ENCODE results near the gene ZBTB11.
A peak's percentile ranks its signal among the peaks of the same experiment; 100 is the strongest.
"Not testable (repeated sequence)": the region's sequence is repeated elsewhere in the genome, so short reads cannot be mapped to it uniquely, and the experiment has no call there.

The ZBTB11 gene

GRCh38 chr3:101625879-101626278 is 51.1 kb downstream of the ZBTB11 start:
- DNase-seq (ENCODE audit: extremely low spot score, insufficient read length, low read depth): no peak

GRCh38 chr3:101624857-101625256 is 52.1 kb downstream of the ZBTB11 start:
- DNase-seq (ENCODE audit: extremely low spot score, insufficient read length, low read depth) (no peak), FAIRE-seq (no peak)

More at GRCh38 chr3:101625879-101626278, 51.1 kb downstream of the ZBTB11 start:
- no peak for FAIRE-seq

- no peak for FAIRE-seq
- no peak for DNase-seq (ENCODE audit: extremely low spot score, insufficient read length, low read depth)
Measured at GRCh38 chr3:101623656-101624055, 53.3 kb downstream of the ZBTB11 start.

- FAIRE-seq (no peak), DNase-seq (ENCODE audit: extremely low spot score, insufficient read length, low read depth) (no peak)
Measured at GRCh38 chr3:101619734-101620133, 57.2 kb downstream of the ZBTB11 start.

- DNase-seq (ENCODE audit: extremely low spot score, insufficient read length, low read depth): no peak
- FAIRE-seq: no peak
Measured at GRCh38 chr3:101618726-101619125, 58.2 kb downstream of the ZBTB11 start.

- DNase-seq (ENCODE audit: extremely low spot score, insufficient read length, low read depth) (no peak), FAIRE-seq (no peak)
Measured at GRCh38 chr3:101617478-101617877, 59.5 kb downstream of the ZBTB11 start.

- DNase-seq (ENCODE audit: extremely low spot score, insufficient read length, low read depth) (no peak), FAIRE-seq (no peak)
Measured at GRCh38 chr3:101615525-101615924, 61.4 kb downstream of the ZBTB11 start.

GRCh38 chr3:101613014-101613413 is 63.9 kb downstream of the ZBTB11 start:
- DNase-seq (ENCODE audit: extremely low spot score, insufficient read length, low read depth); FAIRE-seq: not testable (repeated sequence)

- DNase-seq (ENCODE audit: extremely low spot score, insufficient read length, low read depth) (peak; percentile 4), FAIRE-seq (peak; percentile 21)
Measured at GRCh38 chr3:101611023-101611422, 65.9 kb downstream of the ZBTB11 start.

GRCh38 chr3:101605398-101605797 is 71.5 kb downstream of the ZBTB11 start:
- DNase-seq (ENCODE audit: extremely low spot score, insufficient read length, low read depth); FAIRE-seq: not testable (repeated sequence)

GRCh38 chr3:101603184-101603583 is 73.7 kb downstream of the ZBTB11 start:
- FAIRE-seq: no peak
- DNase-seq (ENCODE audit: extremely low spot score, insufficient read length, low read depth): no peak

- DNase-seq (ENCODE audit: extremely low spot score, insufficient read length, low read depth): no peak
- no peak for FAIRE-seq
Measured at GRCh38 chr3:101602731-101603130, 74.2 kb downstream of the ZBTB11 start.
